SKM-1 (cell line): ENCODE measurements around the gene CCDC6.
A peak's percentile ranks its signal among the peaks of the same experiment; 100 is the strongest.
"Not testable (repeated sequence)": the region's sequence is repeated elsewhere in the genome, so short reads cannot be mapped to it uniquely, and the experiment has no call there.

ENCODE experiments used
- DNase-seq: peaks from one replicate; lab custom pipeline; 2025; ENCODE audit not compliant: unreplicated experiment; lab: John Stamatoyannopoulos, UW

Gene CCDC6

GRCh38 chr10:59817773-59818172, 88.6 kb downstream of the CCDC6 start:
- DNase-seq, result no peak

DNA sequence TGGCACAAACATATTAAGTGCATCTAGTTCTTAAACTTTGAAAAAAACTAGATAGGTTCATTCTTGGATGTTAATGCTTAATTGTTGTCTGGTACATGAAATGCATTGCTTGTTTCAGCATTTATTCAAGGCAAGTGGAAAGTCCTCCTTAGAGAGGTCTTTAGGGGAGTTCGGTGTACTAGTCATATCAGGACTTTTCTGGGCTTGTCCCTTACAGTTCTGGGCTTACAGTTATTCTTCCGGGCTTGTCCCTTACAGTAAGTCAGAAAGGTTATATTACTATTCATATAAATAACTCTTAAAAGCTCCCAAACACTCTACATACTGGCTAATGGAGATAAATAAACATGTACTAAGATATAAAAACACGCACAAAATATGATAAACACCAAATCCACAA, 91.5 kb downstream of the CCDC6 start:
- DNase-seq, result no peak

DNA sequence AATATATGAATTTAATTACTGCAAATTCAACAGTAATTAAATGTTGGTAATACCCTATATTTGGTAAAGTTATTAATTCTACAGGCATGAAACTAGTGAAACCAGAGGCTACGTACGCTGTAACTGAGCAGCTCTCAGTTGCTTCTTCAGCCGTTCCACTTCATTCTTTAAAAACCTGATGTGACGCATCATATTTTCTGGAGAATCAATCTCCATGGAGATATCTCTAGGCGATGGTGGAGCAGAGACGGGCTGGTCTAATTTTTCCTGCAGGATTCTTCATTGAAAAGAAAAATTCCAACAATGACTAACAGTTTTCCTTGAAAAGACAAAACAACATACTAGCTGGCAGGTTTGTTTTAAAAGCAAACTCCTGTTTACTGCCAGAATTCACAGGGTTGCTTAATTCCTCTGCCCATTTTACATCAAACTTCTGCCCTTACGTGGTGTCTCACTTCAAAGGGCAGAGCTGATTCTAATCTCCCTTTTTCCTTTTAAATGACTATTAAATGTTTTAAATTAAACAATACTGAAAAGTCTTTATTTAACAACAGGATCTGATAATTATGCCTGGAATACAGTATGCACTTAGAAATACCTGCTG, 93.7 kb downstream of the CCDC6 start:
- no peak for DNase-seq

DNA sequence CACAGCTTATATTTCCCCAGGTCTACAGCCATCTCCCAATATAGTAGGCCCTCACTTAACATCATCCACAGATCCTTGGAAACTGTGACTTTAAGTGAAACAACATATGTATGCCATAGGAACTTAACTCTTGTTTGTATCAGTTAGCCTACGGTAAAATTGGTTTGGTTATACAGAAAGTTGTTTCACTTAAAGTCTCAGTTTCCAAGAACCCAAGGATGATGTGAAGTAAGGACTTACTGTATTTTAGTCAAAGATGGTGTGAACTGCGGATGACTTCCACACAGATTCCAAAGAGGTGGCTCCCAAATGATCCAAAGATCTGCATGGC, 96.7 kb downstream of the CCDC6 start:
- DNase-seq, result no peak

DNA sequence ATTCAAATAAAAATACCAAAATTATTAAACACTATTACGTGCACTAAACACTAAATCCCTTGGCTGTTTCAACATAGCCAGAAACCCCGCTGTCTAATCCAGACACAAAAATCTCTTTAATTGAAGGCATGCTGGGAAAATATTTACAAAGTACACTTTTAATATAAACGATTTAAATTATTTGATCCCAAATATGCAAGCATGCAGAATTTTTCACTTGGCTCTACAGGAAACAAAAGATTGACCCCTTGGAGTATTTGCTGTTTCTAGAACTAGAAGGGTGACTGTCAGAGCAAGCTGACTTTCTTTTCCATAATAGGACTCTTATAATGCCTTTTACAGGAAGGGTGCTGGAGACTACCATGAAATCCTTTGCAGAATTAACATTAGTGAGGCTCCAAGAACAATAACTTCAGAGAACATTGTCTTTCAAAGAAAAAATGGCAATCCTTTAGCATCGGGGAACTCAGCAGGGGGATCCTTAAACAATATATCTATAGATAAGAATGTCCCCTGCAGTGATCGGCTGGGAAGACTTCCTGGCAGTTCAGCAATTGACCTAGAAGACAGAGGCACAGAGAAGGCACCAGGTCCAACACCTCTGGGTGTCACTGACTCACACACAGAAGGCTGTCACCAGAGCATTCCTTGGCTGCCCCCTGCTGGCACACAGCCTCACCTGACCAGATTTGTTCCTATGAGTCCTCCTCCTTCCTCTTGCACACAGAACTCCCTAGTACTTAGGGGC, 97.3 kb downstream of the CCDC6 start:
- DNase-seq, result peak; percentile 59

DNA sequence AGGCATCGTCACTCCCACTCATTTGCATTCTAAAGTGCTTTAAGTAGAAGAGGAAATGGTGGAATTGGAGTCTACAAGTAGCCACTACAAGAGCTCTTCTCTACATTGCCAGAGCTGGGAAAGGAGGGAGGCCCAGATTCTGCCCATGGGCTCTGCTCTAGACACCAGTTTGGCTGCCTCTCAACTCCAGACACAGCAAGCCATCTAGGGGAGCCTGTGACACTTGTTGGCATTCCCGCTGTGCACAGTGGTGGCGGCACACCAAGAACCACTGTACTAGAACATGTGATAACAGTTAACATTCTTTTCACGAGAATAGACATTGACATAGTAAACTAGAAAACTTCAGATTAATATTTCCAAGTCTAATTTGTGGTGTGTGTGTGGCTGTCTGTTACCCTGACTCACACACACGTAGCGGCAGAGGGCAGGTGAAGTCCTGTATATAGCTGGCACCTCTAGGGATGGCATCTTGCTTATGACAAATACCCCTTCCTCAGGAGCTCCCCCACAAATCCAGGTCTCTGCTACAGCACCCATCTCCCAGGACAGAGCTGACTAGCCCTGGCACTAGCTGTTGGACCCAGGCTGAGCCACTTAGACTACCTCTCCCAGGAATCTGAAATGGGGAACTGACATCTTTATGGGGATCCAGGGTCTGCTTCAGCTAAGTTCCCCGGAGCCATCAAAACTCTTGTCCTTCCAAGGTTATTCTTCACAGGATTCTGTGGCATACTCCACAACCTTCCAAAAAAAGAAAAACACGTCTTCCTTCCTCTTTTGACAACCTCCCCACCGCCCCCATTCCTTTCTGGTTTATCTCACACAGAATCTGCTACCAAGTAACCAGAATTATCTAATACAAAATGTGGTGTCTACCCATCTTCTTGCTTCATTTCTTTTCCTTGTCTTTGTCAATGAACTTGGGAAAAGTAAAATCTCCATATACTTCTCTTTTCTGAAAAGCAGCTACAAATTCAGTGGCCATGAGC, 98.4 kb downstream of the CCDC6 start:
- DNase-seq, result no peak

GRCh38 chr10:59805014-59805413, 101.3 kb downstream of the CCDC6 start:
- DNase-seq, result no peak

GRCh38 chr10:59804220-59804619, 102.1 kb downstream of the CCDC6 start:
- DNase-seq, result no peak

DNA sequence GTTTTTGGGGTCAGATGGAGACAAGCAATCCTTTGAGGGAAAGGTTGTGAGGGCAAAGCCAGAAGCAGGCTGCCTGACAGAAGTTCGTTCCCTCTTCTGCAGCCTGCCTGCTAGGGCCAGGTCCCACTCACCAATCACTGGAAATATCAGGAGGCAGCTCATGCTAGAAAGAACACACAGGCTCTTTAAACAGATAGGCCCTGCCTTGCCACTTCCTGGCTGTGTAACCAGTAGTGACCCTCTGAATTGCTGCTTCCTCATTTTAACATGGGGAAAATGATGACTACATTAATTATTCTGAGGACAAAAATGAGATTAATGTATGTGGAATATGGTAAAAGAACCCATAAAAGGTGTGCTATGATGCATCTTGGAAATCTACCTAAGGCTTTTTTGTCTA, 102.6 kb downstream of the CCDC6 start:
- DNase-seq, result no peak

GRCh38 chr10:59801171-59801570, 105.2 kb downstream of the CCDC6 start:
- no peak for DNase-seq

DNA sequence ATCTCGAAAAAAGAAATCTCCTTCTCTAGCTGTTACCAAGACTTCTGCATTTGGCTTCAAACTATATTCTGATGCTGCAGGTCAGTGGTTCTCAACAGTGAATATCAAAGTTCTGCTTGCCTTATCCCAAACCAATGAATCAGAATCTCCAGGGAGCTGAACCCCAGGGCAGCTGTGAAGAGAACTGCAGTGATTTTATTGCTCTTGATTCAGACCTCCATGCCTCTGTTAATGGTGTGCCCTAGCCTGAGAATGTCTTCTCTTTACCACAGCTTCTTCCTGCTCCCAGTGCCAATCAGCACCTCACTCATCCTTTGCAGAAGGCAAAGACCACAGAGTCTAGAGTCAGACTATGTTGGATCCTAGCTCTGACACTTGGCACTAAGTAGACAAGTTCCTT, 106.9 kb downstream of the CCDC6 start:
- DNase-seq, result no peak

DNA sequence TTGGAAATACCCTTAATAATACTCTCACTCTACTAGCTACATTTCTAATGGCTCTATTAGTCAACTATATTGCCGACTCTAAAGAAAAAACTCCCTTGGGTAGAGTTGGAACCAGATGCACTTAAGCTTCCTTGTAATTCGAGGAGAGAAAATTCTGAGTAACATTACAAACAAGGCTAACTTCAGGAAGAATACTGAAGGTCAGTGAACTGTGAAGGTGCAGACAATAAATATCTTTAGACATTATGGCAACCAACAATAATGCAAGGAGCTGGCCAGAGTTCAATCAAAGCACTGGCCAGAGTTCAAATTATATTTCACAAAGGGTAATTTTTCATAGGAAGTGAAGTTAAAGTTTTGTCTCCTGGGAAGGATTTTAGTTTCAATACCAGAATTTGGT, 112.4 kb downstream of the CCDC6 start:
- no peak for DNase-seq

DNA sequence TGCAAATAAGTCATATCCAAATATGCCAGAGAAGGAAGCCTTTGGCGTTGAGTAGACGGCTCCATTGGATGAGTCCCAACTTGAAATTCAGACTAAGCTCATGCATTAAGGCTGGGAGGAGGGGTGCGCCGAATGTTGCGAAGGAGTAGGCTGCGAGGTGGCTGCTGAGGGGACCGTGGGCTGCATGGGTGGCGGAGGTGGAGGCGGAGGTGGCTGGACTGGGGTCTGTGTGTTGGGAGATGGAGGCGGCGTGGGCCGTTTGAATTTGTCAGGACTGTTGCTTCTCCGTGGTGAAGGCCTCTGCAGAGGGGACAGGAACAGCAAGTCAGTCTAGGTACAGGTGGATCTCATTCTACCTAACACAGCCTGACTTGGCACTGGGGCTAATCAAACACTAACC, 113.5 kb downstream of the CCDC6 start:
- DNase-seq, result no peak

DNA sequence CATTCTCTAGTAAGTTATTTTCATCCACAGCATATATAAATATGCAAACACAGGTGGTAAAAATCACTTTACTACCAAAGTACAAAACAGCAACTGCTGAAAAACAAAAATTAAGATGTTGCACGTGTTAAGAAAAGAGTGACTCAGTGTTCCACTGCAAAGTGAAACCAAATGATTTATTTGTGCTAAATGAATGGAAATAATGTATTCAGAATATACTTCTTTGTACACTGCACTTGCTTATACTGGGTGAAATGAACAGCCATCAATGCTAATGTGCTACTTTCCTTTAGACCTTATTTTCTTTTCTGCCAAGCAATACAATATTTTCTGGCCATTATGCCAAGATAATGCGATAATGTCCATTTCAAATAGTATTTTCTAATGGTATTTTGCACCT, 114.8 kb downstream of the CCDC6 start:
- no peak for DNase-seq

DNA sequence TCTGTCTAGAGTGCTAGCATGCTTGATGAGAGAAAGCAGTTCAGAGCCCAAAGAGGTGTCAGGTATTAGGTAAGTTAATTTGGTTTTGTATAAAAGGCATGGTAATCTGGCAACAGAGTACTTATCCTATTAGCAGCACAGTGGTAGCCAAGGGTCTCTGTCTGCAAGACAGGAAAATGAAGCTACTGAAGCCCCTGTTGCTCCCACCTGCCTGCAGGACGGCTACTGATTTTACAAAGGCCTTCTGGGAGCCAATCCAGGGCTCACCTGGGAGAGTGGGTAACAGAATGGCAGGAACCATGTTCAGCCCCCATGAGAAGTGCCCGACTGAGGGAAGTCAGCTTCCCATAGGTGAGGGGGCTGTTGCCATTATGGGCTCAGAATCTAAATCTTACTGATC, 116.3 kb downstream of the CCDC6 start:
- not testable (repeated sequence) for DNase-seq

DNA sequence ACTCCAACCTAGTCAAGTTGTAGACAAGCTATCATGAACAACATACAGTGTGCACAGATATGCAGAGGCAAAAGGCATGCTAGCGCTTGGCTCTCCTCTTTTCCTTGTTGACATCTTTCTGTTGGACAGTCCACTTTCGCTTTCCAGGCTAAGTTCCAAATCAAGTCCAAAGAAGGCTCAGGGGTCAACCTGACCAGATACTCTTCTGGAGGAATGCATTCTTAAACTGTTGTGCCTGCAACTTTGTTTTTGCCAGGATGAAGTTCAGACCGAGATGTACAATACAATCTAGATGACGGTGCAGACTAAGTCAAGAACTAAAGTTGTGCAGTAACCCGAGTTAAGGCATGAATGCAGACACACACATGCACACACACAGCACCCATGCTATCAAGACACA, 117.4 kb downstream of the CCDC6 start:
- not testable (repeated sequence) for DNase-seq

- not testable (repeated sequence) for DNase-seq
These were observed 119.3 kb downstream of the CCDC6 start for GRCh38 chr10:59787032-59787431.

GRCh38 chr10:59785476-59785875, 120.9 kb downstream of the CCDC6 start:
- DNase-seq, result not testable (repeated sequence)

GRCh38 chr10:59781511-59781910, 124.8 kb downstream of the CCDC6 start:
- no peak for DNase-seq

DNA sequence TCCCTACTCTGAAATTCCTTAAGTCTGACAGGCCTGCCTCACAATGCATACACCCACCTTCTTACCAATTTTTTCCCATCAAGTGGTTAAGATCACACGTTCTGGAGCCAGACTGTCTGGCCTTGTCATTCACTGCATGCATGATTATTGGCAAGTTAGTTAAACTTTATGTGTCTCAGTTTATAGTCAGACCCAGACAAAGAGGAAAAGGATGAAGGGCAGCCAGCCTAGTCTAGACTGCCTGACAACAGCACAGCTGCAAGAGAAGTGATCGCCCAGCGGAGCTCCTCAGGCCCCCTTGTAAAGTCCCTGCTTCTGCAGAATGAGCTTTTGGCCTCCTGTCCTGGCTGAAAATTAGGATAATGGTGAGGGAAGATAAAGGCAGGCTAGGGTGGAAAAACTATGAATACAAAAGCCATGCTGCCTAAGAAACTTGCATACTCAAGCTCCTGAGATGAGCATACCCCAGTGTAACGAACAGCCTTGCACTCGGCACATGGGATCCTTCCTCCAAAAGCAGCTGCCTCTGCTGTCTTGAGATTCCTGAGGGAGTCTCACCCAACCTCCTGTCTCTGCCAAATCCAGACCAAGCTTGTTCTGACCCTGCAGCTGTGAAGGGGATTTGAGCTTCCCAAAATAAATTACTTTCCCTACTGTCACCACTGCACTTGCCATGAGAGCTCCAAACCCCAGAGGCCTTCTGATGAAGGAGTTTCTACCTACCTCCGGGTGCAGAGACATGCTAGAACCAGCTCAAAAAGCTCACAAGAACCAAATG, 126.4 kb downstream of the CCDC6 start:
- no peak for DNase-seq

- DNase-seq, result no peak
These were observed 131.9 kb downstream of the CCDC6 start for GRCh38 chr10:59774451-59774850.
